Aorta (tissue), 5 donors: ENCODE results near the gene MCTP1. TPM values are rescaled to one million over a fixed set of nuclear protein-coding genes. Genes with fewer than 3 reads are reported as not detected.

Experiments used
- ATAC-seq: fragments of 200-7000 bp; cut with Tn5 transposase; one replicate; pipeline ENCODE4 v1.9.1; 2022; ENCODE audit warnings: moderate library complexity; ENCODE audit not compliant: low FRiP score
- DNase-seq, 2 donors: peaks; one replicate each; pipeline ENCODE4 v3.0.0-alpha.2; 2020
- H3K27ac ChIP-seq, 2 donors: one replicate each; pipeline ENCODE4 v1.5.1; 2013; ENCODE audit warnings: low read length in 2 of 2, mild to moderate bottlenecking in 2 of 2, moderate library complexity in 2 of 2, control low read depth in 1 of 2, inconsistent platforms in 1 of 2, low read depth in 1 of 2
- H3K27me3 ChIP-seq, 2 donors: one replicate each; pipeline ENCODE4 v1.6.1; 2013; ENCODE audit warnings: control low read depth in 1 of 2, low read length in 1 of 2, mild to moderate bottlenecking in 1 of 2, moderate library complexity in 1 of 2; ENCODE audit not compliant: insufficient read depth in 2 of 2, control insufficient read depth in 1 of 2
- H3K36me3 ChIP-seq, 2 donors: one replicate each; pipeline ENCODE4 v1.6.1; 2013; ENCODE audit warnings: control low read depth in 1 of 2, low read length in 1 of 2, mild to moderate bottlenecking in 1 of 2; ENCODE audit not compliant: insufficient read depth in 2 of 2, control insufficient read depth in 1 of 2
- H3K4me1 ChIP-seq, 2 donors: one replicate each; pipeline ENCODE4 v1.6.1; 2013; ENCODE audit warnings: low read length in 2 of 2, control low read depth in 1 of 2, mild to moderate bottlenecking in 1 of 2, moderate library complexity in 1 of 2; ENCODE audit not compliant: insufficient read depth in 2 of 2, control insufficient read depth in 1 of 2
- H3K4me3 ChIP-seq, 2 donors: one replicate each; pipeline ENCODE4 v1.5.1; 2013; ENCODE audit warnings: low read length in 2 of 2, control low read depth in 1 of 2, mild to moderate bottlenecking in 1 of 2
- H3K9me3 ChIP-seq: one replicate; pipeline ENCODE4 v1.6.1; 2013; ENCODE audit warnings: mild to moderate bottlenecking, low read length; ENCODE audit not compliant: control insufficient read depth
- WGBS, 2 donors: extraction: QIAGEN DNeasy Blood & Tissue Kit; methylation state at CpG; one replicate each; pipeline ENCODE4 v1.1.7; 2013; 5-methylcytosine and 5-hydroxymethylcytosine counted together
- intact Hi-C, 2 donors: fragments of 100-400 bp; cut with DNase I; formaldehyde crosslinking; loops; one replicate each; pipeline versions ENCODE4 v1.14.2 to v1.15.0; 2022
- polyA plus RNA-seq, 2 donors: library from polyadenylated mRNA; stranded (reverse); fragments of 200-250 nt; gene quantifications; one replicate each; pipeline ENCODE4 v1.2.3, GENCODE V29; 2013
- total RNA-seq, 2 donors: library from RNA; stranded (reverse); fragmentation: NEBNext Ultra II Directional; extraction: Animal tissue kit (Norgen Biotek cat#: 25700); gene quantifications; one replicate each; pipeline ENCODE4 v1.2.1, GENCODE V29; 2021
- donor health status: healthy with polysubstance abuse.
- donor health status: Bipolar disorder and iron deficiency.
- donor health status: DM: no; HTN: no; CAD: no.
- donor health status: DM: no; HTN: no; CAD: no.
- donor health status: DM: yes; HTN: yes; CAD: no.

The MCTP1 gene
- total and polyA plus RNA-seq, 4 donors: 0.43 to 103 (median 17.2) TPM

- H3K27me3 ChIP-seq: no peaks in the 10 kb centered on the region
- H3K4me1 ChIP-seq: no peaks in the 10 kb centered on the region
- no peak overlapping the region for H3K27ac ChIP-seq
- 81 to 82% methylated on average over 3 of the region's 3 CpGs for WGBS, 2 donors
- no peak overlapping the region for H3K4me3 ChIP-seq
- DNase-seq (no peak), ATAC-seq (no peak)
- H3K36me3 ChIP-seq: no peaks in the 10 kb centered on the region
- peaks cover 2% of the 10 kb centered on the region for H3K9me3 ChIP-seq
- intact Hi-C loops: no loop called here
These were observed 241.2 kb downstream of the MCTP1 start for GRCh38 chr5:95043648-95044047.

GRCh38 chr5:95043234-95043633 lies 241.7 kb downstream of the MCTP1 start:
- H3K36me3 ChIP-seq: no peaks in the 10 kb centered on the region
- no peaks in the 10 kb centered on the region for H3K4me1 ChIP-seq
- no peak for DNase-seq
- H3K27ac ChIP-seq: no peak overlapping the region
- no peaks in the 10 kb centered on the region for H3K27me3 ChIP-seq
- no peak overlapping the region for H3K4me3 ChIP-seq
- no peak for ATAC-seq
- intact Hi-C loops: no loop called here
- H3K9me3 ChIP-seq: peaks cover 2% of the 10 kb centered on the region

GRCh38 chr5:95042037-95042436 lies 242.9 kb downstream of the MCTP1 start:
- intact Hi-C loops: no loop called here
- no peak overlapping the region for H3K27ac ChIP-seq

GRCh38 chr5:95035891-95036685 lies 248.8 kb downstream of the MCTP1 start:
- no peak for ATAC-seq
- WGBS, 2 donors: 71 to 73% methylated on average over 7 of the region's 7 CpGs
- H3K27ac ChIP-seq: no peak overlapping the region

More at GRCh38 chr5:95042037-95042436, 242.9 kb downstream of the MCTP1 start:
- H3K36me3 ChIP-seq: no peaks in the 10 kb centered on the region
- no peak for DNase-seq
- no peaks in the 10 kb centered on the region for H3K27me3 ChIP-seq
- H3K4me3 ChIP-seq: no peak overlapping the region
- 51 to 59% methylated on average over 4 of the region's 4 CpGs for WGBS, 2 donors
- no peaks in the 10 kb centered on the region for H3K4me1 ChIP-seq
- ATAC-seq: no peak
- peaks cover 2% of the 10 kb centered on the region for H3K9me3 ChIP-seq

GRCh38 chr5:95032801-95033200 lies 252.1 kb downstream of the MCTP1 start:
- Histone ChIP-seq H3K4me3 (no peak overlapping the region), H3K36me3 (no peaks in the 10 kb centered on the region), H3K27me3 (no peaks in the 10 kb centered on the region), H3K27ac (no peak overlapping the region), H3K4me1 (no peaks in the 10 kb centered on the region), H3K9me3 (no peaks in the 10 kb centered on the region)
- ATAC-seq (no peak), DNase-seq (no peak)
- 95 to 100% methylated on average over 1 of the region's 1 CpG for WGBS, 2 donors
- intact Hi-C loops: no loop called here

More at GRCh38 chr5:95035891-95036685, 248.8 kb downstream of the MCTP1 start:
- no peak overlapping the region for H3K4me3 ChIP-seq
- H3K4me1 ChIP-seq: no peaks in the 10 kb centered on the region
- intact Hi-C loops: no loop called here
- no peak for DNase-seq
- no peaks in the 10 kb centered on the region for H3K36me3 ChIP-seq
- no peaks in the 10 kb centered on the region for H3K27me3 ChIP-seq
- peaks cover 2% of the 10 kb centered on the region for H3K9me3 ChIP-seq

GRCh38 chr5:95029569-95030366 lies 255.1 kb downstream of the MCTP1 start:
- no peaks in the 10 kb centered on the region for H3K9me3 ChIP-seq
- no peaks in the 10 kb centered on the region for H3K4me1 ChIP-seq
- intact Hi-C loops: no loop called here
- no peak overlapping the region for H3K27ac ChIP-seq
- DNase-seq (no peak), ATAC-seq (no peak)
- no peak overlapping the region for H3K4me3 ChIP-seq
- no peaks in the 10 kb centered on the region for H3K36me3 ChIP-seq
- WGBS, 2 donors: 87 to 93% methylated on average over 9 of the region's 9 CpGs
- H3K27me3 ChIP-seq: no peaks in the 10 kb centered on the region

- ATAC-seq (no peak), DNase-seq (no peak)
- Histone ChIP-seq H3K27me3 (no peaks in the 10 kb centered on the region), H3K36me3 (no peaks in the 10 kb centered on the region), H3K4me3 (no peak overlapping the region), H3K9me3 (no peaks in the 10 kb centered on the region), H3K4me1 (no peaks in the 10 kb centered on the region), H3K27ac (no peak overlapping the region)
- intact Hi-C loops: no loop called here
- 49 to 51% methylated on average over 3 of the region's 3 CpGs for WGBS, 2 donors
These were observed 257.1 kb downstream of the MCTP1 start for GRCh38 chr5:95027775-95028174.

GRCh38 chr5:95027151-95027721 lies 257.7 kb downstream of the MCTP1 start:
- intact Hi-C loops: no loop called here
- Histone ChIP-seq H3K4me1 (no peaks in the 10 kb centered on the region), H3K9me3 (no peaks in the 10 kb centered on the region), H3K36me3 (no peaks in the 10 kb centered on the region), H3K27ac (no peak overlapping the region), H3K4me3 (no peak overlapping the region), H3K27me3 (no peaks in the 10 kb centered on the region)
- no peak for ATAC-seq
- no peak for DNase-seq
- 62 to 71% methylated on average over 5 of the region's 5 CpGs for WGBS, 2 donors
